K562 (cell line): Measurements from ENCODE around the gene MBD4. TPM values are rescaled to one million over a fixed set of nuclear protein-coding genes. Genes with fewer than 3 reads are reported as not detected.

Source experiments
- ELF1 ChIP-seq: fragments of 200-800 bp; sonication (Bioruptor generic); IDR thresholded peaks from 2 replicates; pipeline ENCODE4 v1.6.1; 2016; ENCODE audit warnings: missing genetic modification characterization, missing compliant biosample characterization
- NR3C1 ChIP-seq: sonication (generic); formaldehyde crosslinking; IDR thresholded peaks from 2 replicates; pipeline ENCODE4 v1.8.1; 2022; ENCODE audit warnings: missing genetic modification reagents
- PHB2 ChIP-seq: fragments of 450-650 bp; IDR thresholded peaks from 2 replicates; pipeline ENCODE4 v1.6.1; 2017; ENCODE audit warnings: low read depth
- PTBP1 ChIP-seq: fragments of 200-400 bp; formaldehyde crosslinking; IDR thresholded peaks from 2 replicates; pipeline ENCODE4 v1.6.1; 2017; ENCODE audit warnings: low read depth, low read length
- ZNF184 ChIP-seq: sonication (generic); formaldehyde crosslinking; IDR thresholded peaks from 2 replicates; pipeline ENCODE4 v1.5.0; 2020; ENCODE audit warnings: missing genetic modification reagents
- ZNF212 ChIP-seq: fragments of 450-650 bp; formaldehyde crosslinking; IDR thresholded peaks from 2 replicates; pipeline ENCODE4 v1.4.0; 2020; ENCODE audit warnings: mild to moderate bottlenecking
- ZNF696 ChIP-seq: fragments of 250-450 bp; sonication (Bioruptor Pico); conservative IDR thresholded peaks from 2 replicates; pipeline ENCODE4 v1.4.0; 2020; ENCODE audit warnings: mild to moderate bottlenecking, moderate library complexity
- ZNF717 ChIP-seq: fragments of 250-450 bp; sonication (Bioruptor Pico); IDR thresholded peaks from 2 replicates; pipeline ENCODE4 v1.5.0; 2021
- ZNF785 ChIP-seq: fragments of 250-450 bp; sonication (Bioruptor Pico); IDR thresholded peaks from 2 replicates; pipeline ENCODE4 v1.4.0; 2020; ENCODE audit warnings: mild to moderate bottlenecking
- polyA plus RNA-seq, 8 experiments: library from polyadenylated mRNA; depleted of rRNA in 4 of 8; stranded (reverse) in 5 of 8; unstranded in 3 of 8; fragments of >200 nt; fragmentation: Nextera tagmentation in 2 of 8; fragmentation: Illumina TruSeq in 1 of 8; extraction: Ambion mirVana in 2 of 8; extraction: Trizol in 1 of 8; gene quantifications; 2 replicates each; pipeline versions ENCODE4 v1.2.1 to v1.2.3, GENCODE V29; 2011 to 2014; ENCODE audit warnings: inconsistent platforms in 1 of 8, missing spikeins in 1 of 8
- total RNA-seq, 7 experiments: library from RNA; depleted of rRNA in 6 of 7; stranded (reverse); fragments of >200 nt in 6 of 7; fragmentation: Illumina TruSeq in 2 of 7; extraction: Trizol in 2 of 7; gene quantifications; 2 replicates each; pipeline versions ENCODE4 v1.2.1 to v1.2.3, GENCODE V29; 2011 to 2021; ENCODE audit warnings: low replicate concordance in 1 of 7
- TF ChIP-seq, protein P1 (sequence below): sonication (generic); formaldehyde crosslinking; IDR thresholded peaks from 2 replicates; pipeline ENCODE4 v1.8.0; 2022; ENCODE audit warnings: missing genetic modification reagents, mild to moderate bottlenecking, borderline replicate concordance
- TF ChIP-seq, protein P2 (sequence below): fragments of 250-450 bp; sonication (Bioruptor Pico); IDR thresholded peaks from 2 replicates; pipeline ENCODE4 v1.4.0; 2020; ENCODE audit warnings: mild to moderate bottlenecking, moderate library complexity
- TF ChIP-seq, protein P3 (sequence below): sonication (generic); formaldehyde crosslinking; IDR thresholded peaks from 2 replicates; pipeline ENCODE4 v1.8.1; 2023; ENCODE audit warnings: mild to moderate bottlenecking, missing genetic modification reagents
- TF ChIP-seq, protein P4 (sequence below), 2 experiments: fragments of 450-650 bp; IDR thresholded peaks; 2 replicates each; pipeline ENCODE4 v1.6.1; 2016; ENCODE audit warnings: mild to moderate bottlenecking in 2 of 2, borderline replicate concordance in 1 of 2, low read depth in 1 of 2, moderate library complexity in 1 of 2

The MBD4 gene
- total and polyA plus RNA-seq, 9 of the 15 experiments (the other 6 are each of a cell fraction or from before 2014, with no cell fraction given): 13.3 to 63.9 (median 39.0) TPM

DNA sequence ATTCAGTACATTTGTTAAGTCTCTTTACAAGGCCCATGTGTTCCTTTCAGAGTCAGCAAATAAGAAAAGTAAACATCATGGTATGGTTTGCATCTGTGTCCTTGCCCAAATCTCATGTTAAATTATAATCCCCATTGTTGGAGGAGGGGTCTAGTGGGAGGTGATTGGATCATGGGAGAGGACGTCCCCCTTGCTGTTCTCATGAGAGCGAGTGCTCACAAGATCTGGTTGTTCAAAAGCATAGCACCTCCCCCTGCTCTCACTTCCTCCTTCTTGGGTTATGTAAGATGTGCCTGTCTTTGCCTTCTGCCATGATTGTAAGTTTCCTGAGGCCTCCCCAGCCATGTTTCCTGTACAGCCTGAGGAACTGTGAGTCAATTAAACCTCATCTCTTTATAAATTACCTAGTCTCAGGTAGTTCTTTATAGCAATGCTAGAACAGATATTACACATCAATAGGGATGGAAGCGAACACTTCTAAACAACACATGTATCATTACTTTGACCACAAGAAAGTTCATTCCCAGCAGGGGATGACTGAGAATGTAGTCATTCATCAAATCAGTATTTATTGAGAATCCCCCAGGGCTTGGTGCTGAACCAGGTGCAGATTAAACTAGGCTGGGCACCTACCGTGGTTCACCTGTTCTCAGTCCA, 15.4 kb downstream of the MBD4 start (continued):
- TF ChIP-seq, protein P1, sequence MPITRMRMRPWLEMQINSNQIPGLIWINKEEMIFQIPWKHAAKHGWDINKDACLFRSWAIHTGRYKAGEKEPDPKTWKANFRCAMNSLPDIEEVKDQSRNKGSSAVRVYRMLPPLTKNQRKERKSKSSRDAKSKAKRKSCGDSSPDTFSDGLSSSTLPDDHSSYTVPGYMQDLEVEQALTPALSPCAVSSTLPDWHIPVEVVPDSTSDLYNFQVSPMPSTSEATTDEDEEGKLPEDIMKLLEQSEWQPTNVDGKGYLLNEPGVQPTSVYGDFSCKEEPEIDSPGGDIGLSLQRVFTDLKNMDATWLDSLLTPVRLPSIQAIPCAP (CRISPR knock-in tag): no peak
- TF ChIP-seq ZNF785 (CRISPR knock-in tag): no peak
- no peak for TF ChIP-seq ZNF696 (CRISPR knock-in tag)
- no peak for TF ChIP-seq PTBP1
- no peak for TF ChIP-seq PHB2
- TF ChIP-seq ELF1: peak; percentile 59; the same call in 1 of the 2 replicates
- no peak for TF ChIP-seq ZNF212 (CRISPR knock-in tag)
- TF ChIP-seq ZNF717 (CRISPR knock-in tag): no peak
- TF ChIP-seq NR3C1 (CRISPR knock-in tag): no peak
- TF ChIP-seq ZNF184 (CRISPR knock-in tag): no peak
- TF ChIP-seq, protein P2, sequence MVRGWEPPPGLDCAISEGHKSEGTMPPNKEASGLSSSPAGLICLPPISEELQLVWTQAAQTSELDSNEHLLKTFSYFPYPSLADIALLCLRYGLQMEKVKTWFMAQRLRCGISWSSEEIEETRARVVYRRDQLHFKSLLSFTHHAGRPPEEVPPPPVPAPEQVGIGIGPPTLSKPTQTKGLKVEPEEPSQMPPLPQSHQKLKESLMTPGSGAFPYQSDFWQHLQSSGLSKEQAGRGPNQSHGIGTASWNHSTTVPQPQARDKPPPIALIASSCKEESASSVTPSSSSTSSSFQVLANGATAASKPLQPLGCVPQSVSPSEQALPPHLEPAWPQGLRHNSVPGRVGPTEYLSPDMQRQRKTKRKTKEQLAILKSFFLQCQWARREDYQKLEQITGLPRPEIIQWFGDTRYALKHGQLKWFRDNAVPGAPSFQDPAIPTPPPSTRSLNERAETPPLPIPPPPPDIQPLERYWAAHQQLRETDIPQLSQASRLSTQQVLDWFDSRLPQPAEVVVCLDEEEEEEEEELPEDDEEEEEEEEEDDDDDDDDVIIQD (CRISPR knock-in tag): no peak
- TF ChIP-seq, protein P3, sequence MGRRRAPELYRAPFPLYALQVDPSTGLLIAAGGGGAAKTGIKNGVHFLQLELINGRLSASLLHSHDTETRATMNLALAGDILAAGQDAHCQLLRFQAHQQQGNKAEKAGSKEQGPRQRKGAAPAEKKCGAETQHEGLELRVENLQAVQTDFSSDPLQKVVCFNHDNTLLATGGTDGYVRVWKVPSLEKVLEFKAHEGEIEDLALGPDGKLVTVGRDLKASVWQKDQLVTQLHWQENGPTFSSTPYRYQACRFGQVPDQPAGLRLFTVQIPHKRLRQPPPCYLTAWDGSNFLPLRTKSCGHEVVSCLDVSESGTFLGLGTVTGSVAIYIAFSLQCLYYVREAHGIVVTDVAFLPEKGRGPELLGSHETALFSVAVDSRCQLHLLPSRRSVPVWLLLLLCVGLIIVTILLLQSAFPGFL: no peak
- TF ChIP-seq, protein P4, sequence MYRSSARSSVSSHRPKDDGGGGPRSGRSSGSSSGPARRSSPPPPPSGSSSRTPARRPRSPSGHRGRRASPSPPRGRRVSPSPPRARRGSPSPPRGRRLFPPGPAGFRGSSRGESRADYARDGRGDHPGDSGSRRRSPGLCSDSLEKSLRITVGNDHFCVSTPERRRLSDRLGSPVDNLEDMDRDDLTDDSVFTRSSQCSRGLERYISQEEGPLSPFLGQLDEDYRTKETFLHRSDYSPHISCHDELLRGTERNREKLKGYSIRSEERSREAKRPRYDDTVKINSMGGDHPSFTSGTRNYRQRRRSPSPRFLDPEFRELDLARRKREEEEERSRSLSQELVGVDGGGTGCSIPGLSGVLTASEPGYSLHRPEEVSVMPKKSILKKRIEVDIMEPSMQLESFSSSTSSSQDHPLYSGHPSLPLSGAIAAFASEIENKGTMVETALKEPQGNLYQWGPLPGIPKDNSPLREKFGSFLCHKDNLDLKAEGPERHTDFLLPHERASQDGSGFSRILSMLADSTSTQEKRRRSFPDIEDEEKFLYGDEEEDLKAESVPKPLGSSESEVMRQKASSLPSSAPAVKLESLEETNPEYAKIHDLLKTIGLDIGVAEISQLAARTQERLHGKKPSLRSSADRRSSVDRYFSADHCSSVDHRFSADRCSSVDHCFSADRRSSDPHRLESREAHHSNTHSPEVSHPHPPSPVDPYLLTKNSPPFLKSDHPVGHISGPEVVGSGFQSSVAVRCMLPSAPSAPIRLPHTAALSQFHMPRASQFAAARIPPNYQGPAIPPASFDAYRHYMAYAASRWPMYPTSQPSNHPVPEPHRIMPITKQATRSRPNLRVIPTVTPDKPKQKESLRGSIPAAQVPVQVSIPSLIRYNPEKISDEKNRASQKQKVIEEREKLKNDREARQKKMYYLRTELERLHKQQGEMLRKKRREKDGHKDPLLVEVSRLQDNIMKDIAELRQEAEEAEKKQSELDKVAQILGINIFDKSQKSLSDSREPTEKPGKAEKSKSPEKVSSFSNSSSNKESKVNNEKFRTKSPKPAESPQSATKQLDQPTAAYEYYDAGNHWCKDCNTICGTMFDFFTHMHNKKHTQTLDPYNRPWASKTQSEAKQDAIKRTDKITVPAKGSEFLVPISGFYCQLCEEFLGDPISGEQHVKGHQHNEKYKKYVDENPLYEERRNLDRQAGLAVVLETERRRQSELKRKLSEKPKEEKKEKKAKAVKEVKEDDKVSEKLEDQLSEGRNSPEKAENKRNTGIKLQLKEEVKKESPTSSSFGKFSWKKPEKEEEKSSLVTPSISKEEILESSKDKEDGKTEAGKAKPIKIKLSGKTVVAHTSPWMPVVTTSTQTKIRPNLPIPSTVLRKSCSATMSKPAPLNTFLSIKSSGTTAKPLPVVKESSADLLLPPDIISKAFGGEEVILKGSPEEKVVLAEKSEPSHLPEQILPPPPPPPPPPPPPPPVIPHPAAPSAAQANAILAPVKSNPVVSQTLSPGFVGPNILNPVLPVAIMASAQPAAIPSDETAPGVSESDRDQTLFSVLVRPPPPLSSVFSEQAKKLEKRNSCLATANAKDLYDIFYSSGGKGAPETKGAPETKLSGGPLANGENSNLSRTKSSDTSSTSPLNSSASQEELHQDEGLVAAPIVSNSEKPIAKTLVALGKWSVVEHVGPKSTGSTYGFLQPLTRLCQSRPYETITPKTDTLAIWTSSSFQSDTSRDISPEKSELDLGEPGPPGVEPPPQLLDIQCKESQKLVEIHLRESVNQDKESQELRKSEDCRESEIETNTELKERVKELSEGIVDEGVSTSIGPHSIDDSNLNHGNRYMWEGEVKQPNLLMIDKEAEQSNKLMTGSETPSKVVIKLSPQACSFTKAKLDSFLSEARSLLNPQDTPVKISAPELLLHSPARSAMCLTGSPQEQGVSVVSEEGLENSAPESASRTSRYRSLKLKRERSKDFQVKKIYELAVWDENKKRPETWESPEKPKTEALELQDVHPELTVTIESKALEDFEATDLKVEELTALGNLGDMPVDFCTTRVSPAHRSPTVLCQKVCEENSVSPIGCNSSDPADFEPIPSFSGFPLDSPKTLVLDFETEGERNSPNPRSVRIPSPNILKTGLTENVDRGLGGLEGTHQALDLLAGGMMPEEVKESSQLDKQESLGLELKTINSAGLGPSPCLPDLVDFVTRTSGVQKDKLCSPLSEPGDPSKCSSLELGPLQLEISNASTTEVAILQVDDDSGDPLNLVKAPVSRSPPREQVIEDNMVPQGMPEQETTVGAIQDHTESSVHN (IDR thresholded peaks at IDR 0.05; ENCODE audit: borderline replicate concordance in 1 of 2, low read depth in 1 of 2): no peak
